ENCODE measurements around the gene UCMA.

- TF ChIP-seq, protein P1, sequence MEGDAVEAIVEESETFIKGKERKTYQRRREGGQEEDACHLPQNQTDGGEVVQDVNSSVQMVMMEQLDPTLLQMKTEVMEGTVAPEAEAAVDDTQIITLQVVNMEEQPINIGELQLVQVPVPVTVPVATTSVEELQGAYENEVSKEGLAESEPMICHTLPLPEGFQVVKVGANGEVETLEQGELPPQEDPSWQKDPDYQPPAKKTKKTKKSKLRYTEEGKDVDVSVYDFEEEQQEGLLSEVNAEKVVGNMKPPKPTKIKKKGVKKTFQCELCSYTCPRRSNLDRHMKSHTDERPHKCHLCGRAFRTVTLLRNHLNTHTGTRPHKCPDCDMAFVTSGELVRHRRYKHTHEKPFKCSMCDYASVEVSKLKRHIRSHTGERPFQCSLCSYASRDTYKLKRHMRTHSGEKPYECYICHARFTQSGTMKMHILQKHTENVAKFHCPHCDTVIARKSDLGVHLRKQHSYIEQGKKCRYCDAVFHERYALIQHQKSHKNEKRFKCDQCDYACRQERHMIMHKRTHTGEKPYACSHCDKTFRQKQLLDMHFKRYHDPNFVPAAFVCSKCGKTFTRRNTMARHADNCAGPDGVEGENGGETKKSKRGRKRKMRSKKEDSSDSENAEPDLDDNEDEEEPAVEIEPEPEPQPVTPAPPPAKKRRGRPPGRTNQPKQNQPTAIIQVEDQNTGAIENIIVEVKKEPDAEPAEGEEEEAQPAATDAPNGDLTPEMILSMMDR (conservative IDR thresholded peaks at IDR 0.05): peak; percentile 62
- no peak for TF ChIP-seq ZFX (IDR thresholded peaks at IDR 0.05)
These were observed 27.4 kb downstream of the UCMA start for GRCh38 chr10:13206546-13207443.
